ENCODE results near the gene S100B. TPM values are rescaled to one million over a fixed set of nuclear protein-coding genes. Genes with fewer than 3 reads are reported as not detected.

The S100B gene
- total RNA-seq, 1 experiment from 2014 or later: not detected

- ChIA-PET CTCF (no interaction called here), POLR2A (no interaction called here)
- no peak for DNase-seq (ENCODE audit: low read depth, low spot score)
Observed at GRCh38 chr21:46618738-46619379, 14.0 kb upstream of the S100B start.

More at GRCh38 chr21:46618738-46619379, 14.0 kb upstream of the S100B start:
- H3K4me2 ChIP-seq (ENCODE audit: low read length): no peak overlapping the region
- H3K4me1 ChIP-seq (ENCODE audit: control insufficient read depth in 1 of 2, insufficient read depth in 2 of 2, low read length in 2 of 2): no peaks in the 10 kb centered on the region
- BruUV-seq (replicated peaks): no TSS peak
- intact Hi-C loops (cut with micrococcal nuclease): no loop called here
- H3K36me3 ChIP-seq (ENCODE audit: control insufficient read depth in 1 of 2, insufficient read depth in 2 of 2, low read length in 2 of 2): no peaks in the 10 kb centered on the region
- H3K9me3 ChIP-seq (ENCODE audit: control insufficient read depth in 1 of 2, insufficient read depth in 1 of 2, low read depth in 1 of 2, low read length in 2 of 2): no peaks in the 10 kb centered on the region
- no peak overlapping the region for H2AFZ ChIP-seq (ENCODE audit: low read depth, low read length, poor library complexity, severe bottlenecking)
- H3K9ac ChIP-seq (ENCODE audit: low read length): no peak overlapping the region
- H3K9me2 ChIP-seq (ENCODE audit: insufficient read depth): no peaks in the 10 kb centered on the region
- no peaks in the 10 kb centered on the region for H3K79me2 ChIP-seq (ENCODE audit: insufficient read depth, low read length)
- no peaks in the 10 kb centered on the region for H3K27me3 ChIP-seq (ENCODE audit: insufficient read depth, low read length)
- no peak overlapping the region for H3K27ac ChIP-seq (ENCODE audit: low read depth, low read length)
- ATAC-seq: no peak
- no peak overlapping the region for H3K4me3 ChIP-seq (replicated peaks in 1 of 2; ENCODE audit: low read depth in 1 of 2, low read length in 2 of 2)
- TF ChIP-seq CEBPB (IDR thresholded peaks at IDR 0.05; ENCODE audit: low read depth): no peak
- no peak for TF ChIP-seq RAD21 (IDR thresholded peaks at IDR 0.05; ENCODE audit: low read depth)
- no peak for TF ChIP-seq CTCF (IDR thresholded peaks at IDR 0.05 in 2 of 3, conservative IDR thresholded peaks at IDR 0.05 in 1 of 3; ENCODE audit: borderline replicate concordance in 1 of 3, insufficient read depth in 1 of 3, low read depth in 2 of 3, low read length in 2 of 3)
- TF ChIP-seq ZFX (IDR thresholded peaks at IDR 0.05): no peak
- TF ChIP-seq SIN3A (IDR thresholded peaks at IDR 0.05; ENCODE audit: low read depth): no peak
- no peak for TF ChIP-seq JUND (IDR thresholded peaks at IDR 0.05)
- TF ChIP-seq EZH2phosphoT487 (IDR thresholded peaks at IDR 0.05; ENCODE audit: borderline replicate concordance): no peak
- no peak for TF ChIP-seq ELF1 (IDR thresholded peaks at IDR 0.05; ENCODE audit: borderline replicate concordance, low read depth)
- TF ChIP-seq EZH2 (IDR thresholded peaks at IDR 0.05): no peak
- TF ChIP-seq, protein P1, sequence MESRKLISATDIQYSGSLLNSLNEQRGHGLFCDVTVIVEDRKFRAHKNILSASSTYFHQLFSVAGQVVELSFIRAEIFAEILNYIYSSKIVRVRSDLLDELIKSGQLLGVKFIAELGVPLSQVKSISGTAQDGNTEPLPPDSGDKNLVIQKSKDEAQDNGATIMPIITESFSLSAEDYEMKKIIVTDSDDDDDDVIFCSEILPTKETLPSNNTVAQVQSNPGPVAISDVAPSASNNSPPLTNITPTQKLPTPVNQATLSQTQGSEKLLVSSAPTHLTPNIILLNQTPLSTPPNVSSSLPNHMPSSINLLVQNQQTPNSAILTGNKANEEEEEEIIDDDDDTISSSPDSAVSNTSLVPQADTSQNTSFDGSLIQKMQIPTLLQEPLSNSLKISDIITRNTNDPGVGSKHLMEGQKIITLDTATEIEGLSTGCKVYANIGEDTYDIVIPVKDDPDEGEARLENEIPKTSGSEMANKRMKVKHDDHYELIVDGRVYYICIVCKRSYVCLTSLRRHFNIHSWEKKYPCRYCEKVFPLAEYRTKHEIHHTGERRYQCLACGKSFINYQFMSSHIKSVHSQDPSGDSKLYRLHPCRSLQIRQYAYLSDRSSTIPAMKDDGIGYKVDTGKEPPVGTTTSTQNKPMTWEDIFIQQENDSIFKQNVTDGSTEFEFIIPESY (IDR thresholded peaks at IDR 0.05; ENCODE audit: extremely low read depth, insufficient replicate concordance, low read length): no peak
- TF ChIP-seq CBX3 (IDR thresholded peaks at IDR 0.05; ENCODE audit: low read depth): no peak
- TF ChIP-seq REST (IDR thresholded peaks at IDR 0.05; ENCODE audit: low read depth): no peak
- no peaks in the 10 kb centered on the region for H4K20me1 ChIP-seq (ENCODE audit: insufficient read depth)
- RAD21 ChIA-PET (ENCODE audit: low non-redundant PET in 1 of 2, low total read pairs in 2 of 2, uncharacterized antibody in 2 of 2, unreplicated experiment in 2 of 2): no interaction called here
